HL-60/S4 (cell line): ENCODE data around the gene TIMM22.
"Not testable (repeated sequence)": the region's sequence is repeated elsewhere in the genome, so short reads cannot be mapped to it uniquely, and the experiment has no call there.

ENCODE experiments used
- in situ Hi-C: fragments of 300-500 bp; cut with MboI; formaldehyde crosslinking; loops from 2 replicates; pipeline ENCODE4 v1.14.3; 2022; ENCODE audit warnings: low sequenced_read_pairs

Gene TIMM22

GRCh38 chr17:996554-997344, at the start of gene TIMM22:
TSS of gene TIMM22 (plus strand) at chr17:997129. CDS start at chr17:997143, 14 bp downstream.
- in situ Hi-C loops, result loop anchor here (25.0 kb wide), 1 partner anchor 259 kb away; the partner anchor contains the start of gene TLCD3A

- in situ Hi-C loops, result no loop called here
Observed at GRCh38 chr17:948284-948852, 48.6 kb upstream of the TIMM22 start.

- in situ Hi-C loops, result no loop called here
Observed at GRCh38 chr17:949623-950303, 47.2 kb upstream of the TIMM22 start.

- in situ Hi-C loops, result no loop called here
Observed at GRCh38 chr17:951325-952132, 45.4 kb upstream of the TIMM22 start.

- in situ Hi-C loops, result not testable (repeated sequence)
Observed at GRCh38 chr17:952592-952991, 44.3 kb upstream of the TIMM22 start.

GRCh38 chr17:953767-954166, 43.2 kb upstream of the TIMM22 start:
- in situ Hi-C loops, result no loop called here

- in situ Hi-C loops, result no loop called here
Observed at GRCh38 chr17:954431-955164, 42.3 kb upstream of the TIMM22 start.

- in situ Hi-C loops, result no loop called here
Observed at GRCh38 chr17:956905-957304, 40.0 kb upstream of the TIMM22 start.

GRCh38 chr17:957856-958421, 39.0 kb upstream of the TIMM22 start:
- in situ Hi-C loops, result no loop called here

GRCh38 chr17:958712-959451, 38.0 kb upstream of the TIMM22 start:
- in situ Hi-C loops, result no loop called here

GRCh38 chr17:962166-962565, 34.8 kb upstream of the TIMM22 start:
- in situ Hi-C loops, result no loop called here

- in situ Hi-C loops, result no loop called here
Observed at GRCh38 chr17:962670-963069, 34.3 kb upstream of the TIMM22 start.

- in situ Hi-C loops, result no loop called here
Observed at GRCh38 chr17:964876-965275, 32.1 kb upstream of the TIMM22 start.

GRCh38 chr17:965311-965989, 31.5 kb upstream of the TIMM22 start:
- in situ Hi-C loops, result no loop called here

GRCh38 chr17:967122-967521, 29.8 kb upstream of the TIMM22 start:
- in situ Hi-C loops, result no loop called here

- in situ Hi-C loops, result no loop called here
Observed at GRCh38 chr17:968812-969730, 27.9 kb upstream of the TIMM22 start.

GRCh38 chr17:969811-970355, 27.0 kb upstream of the TIMM22 start:
- in situ Hi-C loops, result no loop called here
